HG03521 (cell line): Measurements from ENCODE around the gene FIS1.
"Not testable (repeated sequence)": the region's sequence is repeated elsewhere in the genome, so short reads cannot be mapped to it uniquely, and the experiment has no call there.

Experiments used
- ATAC-seq: cut with Tn5 transposase; IDR thresholded peaks from one replicate; pipeline ENCODE4 v1.9.1; 2021; ENCODE audit warnings: mild to moderate bottlenecking, moderate library complexity; ENCODE audit not compliant: unreplicated experiment

Gene FIS1

DNA sequence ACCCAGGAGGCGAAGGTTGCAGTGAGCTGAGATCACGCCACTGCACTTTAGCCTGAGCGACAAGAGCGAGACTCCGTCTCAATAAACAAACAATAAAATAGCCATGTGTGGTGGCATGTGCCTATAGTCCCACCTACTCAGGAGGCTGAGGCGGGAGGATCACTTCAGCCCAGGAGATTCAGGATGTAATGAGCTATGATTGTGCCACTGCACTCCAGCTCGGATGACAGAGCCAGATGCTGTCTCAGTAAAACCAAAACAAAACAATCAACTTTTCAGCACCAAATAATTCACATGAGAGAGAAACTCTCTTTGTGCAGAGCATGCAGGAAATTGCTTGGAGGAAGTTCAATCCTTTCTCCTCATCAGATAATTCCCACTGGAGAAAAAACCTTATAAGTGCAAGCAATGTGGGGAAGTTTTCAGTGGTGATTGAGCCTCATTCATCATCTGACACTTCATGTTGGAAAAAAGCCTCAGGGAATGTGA lies 13.4 kb upstream of the FIS1 start:
- ATAC-seq, result no peak

- no peak for ATAC-seq
Measured at GRCh38 chr7:101255796-101256195, 10.9 kb upstream of the FIS1 start.

DNA sequence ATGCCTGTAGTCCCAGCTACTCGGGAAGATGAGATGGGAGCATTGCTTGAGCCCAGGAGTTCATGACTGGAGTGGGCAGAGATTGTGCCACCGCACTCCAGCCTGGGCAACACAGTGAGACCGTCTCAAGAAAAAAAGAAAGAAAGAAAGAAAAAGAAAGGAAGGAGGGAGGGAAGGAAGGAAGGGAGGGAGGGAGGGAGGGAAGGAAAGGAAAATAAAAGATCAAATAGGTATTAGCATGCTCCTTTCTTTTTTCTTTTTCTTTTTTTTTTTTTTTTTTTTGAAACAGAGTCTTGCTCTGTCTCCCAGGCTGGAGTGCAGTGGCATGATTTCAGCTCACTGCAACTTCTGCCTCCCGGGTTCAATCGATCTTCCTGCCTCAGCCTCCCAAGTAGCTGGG lies 8.3 kb upstream of the FIS1 start:
- not testable (repeated sequence) for ATAC-seq

DNA sequence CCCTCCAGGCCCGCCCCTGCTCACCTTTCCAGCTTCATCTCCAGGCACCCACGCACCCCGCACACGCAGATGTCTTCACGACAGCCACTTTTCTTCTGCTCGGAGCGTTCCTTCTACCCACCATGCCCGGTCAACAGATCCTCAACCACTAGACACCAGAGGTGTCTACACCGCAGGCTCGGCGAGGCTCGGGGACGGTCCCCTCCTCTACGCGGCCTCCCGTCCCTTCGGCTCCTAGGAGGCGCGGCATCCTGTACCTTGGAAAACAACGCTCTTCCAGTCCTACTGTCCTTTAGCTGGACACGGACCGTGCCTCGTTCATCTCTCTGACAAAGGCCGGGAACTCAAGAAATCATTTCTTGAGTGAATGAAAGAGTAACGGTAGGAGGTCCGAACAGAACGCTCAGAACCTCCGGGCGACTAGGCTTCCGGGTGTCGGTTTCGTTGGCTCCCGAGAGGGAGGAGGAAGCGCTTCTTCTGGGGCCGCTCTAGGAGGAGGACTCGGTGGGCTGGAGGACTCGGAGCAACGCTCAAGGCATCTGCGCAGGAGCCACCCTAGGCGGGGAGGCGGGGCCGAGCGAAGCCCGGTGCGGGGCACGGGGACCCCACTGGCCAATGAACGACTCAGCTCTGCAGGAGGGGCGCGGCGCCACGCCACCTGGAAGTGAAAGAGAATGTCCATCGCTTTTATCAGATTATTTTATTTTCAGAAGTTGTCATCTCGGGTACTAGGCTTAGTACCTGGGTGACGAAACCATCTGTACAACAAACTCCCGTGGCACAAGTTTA lies 7.2 kb upstream of the FIS1 start:
- peak; percentile 97 for ATAC-seq

- no peak for ATAC-seq
Measured at GRCh38 chr7:101250324-101250723, 5.4 kb upstream of the FIS1 start.

DNA sequence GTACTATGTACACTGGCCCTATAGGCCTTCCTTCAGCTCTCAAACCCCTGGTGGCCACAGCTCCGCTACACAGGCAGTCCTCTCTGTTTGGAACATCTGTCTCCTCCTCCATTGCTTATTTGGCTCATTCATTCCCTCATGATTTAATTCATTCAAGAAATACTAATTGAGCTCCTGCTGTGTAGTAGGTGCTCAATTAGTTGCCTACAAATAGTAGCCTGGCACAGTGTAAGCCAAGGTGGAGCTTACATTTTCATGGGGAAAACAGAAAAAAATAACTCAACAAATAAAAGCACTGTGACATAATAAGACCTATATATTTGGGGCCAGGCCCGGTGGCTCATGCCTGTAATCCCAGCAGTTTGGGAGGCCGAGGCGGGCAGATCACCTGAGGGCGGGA lies 3.4 kb upstream of the FIS1 start:
- no peak for ATAC-seq

DNA sequence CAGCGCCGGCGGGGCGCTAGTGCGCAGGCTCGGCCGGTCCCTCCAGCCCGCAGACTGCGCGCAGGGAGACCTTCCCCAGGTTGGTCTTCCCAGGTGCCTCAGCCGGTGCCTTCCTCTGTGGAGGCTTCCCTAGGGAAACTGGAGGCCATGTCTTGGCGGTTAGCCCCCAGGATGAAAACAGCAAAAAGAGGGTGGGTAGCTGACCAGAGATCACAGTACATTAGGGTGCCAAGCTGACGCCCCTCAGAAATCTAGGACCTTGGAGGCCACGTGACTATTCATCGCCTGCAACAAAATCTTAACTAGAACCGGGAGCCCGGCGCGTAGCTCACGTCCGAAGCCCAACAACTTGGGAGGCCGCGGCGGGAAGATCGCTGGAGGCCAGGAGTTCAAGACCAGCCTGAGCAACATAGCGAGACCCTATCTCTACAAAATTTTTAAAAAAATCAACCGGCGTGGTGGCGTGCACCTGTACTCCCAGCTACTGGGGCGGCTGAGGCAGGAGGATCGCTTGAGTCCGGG lies 327 bp upstream of the FIS1 start:
- no peak for ATAC-seq

- ATAC-seq, result no peak
Measured at GRCh38 chr7:101243646-101244374, 1.1 kb downstream of the FIS1 start.

GRCh38 chr7:101241443-101242349 lies 3.2 kb downstream of the FIS1 start:
- ATAC-seq, result no peak

- ATAC-seq, result no peak
Measured at GRCh38 chr7:101241015-101241363, 3.9 kb downstream of the FIS1 start.

DNA sequence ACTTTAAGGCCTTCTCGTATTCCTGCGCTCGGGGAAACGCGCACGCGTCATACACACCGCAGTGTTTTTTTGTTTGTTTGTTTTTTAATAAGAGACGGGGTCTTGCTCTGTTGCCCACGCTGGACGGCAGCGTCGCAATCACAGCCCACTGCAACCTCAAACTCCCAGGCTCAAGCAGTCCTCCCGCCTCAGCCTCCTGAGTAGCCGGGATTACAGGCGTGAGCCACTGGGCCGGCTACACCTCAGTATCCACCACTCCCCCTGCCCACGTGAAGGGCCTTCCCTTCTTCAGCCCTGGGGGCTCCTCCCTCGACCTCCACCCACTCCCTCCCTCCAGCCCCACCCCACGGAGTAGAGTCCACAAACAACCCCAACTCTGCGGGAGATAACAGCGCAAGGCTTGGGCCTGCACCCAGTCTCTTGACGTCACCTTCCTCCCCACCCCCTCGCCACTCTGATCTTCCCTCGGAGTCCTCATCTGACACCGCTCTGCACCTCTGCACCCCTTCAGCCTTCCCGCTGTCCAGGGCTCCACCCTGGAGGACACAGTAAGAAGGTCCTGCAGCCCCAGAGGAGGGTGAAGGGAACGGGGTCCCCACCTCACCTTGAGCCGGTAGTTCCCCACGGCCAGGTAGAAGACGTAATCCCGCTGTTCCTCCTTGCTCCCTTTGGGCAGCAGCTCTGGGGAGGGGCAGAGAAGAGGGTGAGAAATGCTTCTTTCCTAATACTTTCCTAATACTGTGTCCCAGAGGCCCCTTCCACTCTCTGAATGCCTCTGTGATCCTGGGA lies 4.5 kb downstream of the FIS1 start:
- ATAC-seq, result no peak

- no peak for ATAC-seq
Measured at GRCh38 chr7:101239951-101240220, 5.0 kb downstream of the FIS1 start.

DNA sequence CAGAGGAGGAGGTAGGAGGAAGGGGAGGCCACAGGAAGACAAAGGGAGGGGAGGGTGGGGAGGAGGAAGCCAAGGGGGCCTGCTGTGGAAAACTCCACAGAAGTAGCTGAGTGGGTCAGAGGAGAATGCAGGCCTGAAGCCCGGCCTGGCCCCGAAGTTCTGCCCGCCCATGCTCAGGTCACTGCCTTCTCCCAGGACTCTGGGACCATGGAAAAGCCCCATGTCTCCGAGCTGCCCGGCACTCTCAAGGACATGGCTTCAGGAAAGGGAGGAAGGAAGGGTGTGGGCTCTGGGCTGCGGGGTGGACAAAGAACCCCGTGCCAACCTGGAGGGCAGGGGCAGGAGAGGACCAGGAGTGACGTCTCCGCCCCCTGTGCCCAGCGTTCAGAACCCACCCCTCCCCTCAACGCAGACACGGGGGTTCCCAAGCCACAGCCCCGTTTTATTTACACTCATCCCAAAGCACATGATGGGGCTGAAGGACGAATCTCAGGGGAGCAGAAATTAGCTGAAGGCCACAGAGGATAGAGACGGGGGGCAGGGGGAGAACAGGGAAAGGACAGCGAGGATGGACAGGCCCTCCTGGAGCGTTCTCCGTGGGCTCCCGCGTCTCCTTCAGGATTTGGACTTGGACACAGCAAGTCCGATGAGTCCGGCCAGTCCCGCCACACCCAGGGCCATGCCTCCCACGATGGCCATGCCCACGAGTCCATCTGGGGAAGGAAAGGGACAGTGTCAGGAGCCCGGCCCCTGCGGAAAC lies 5.5 kb downstream of the FIS1 start:
- ATAC-seq, result no peak

GRCh38 chr7:101238226-101239182 lies 6.4 kb downstream of the FIS1 start:
- no peak for ATAC-seq

DNA sequence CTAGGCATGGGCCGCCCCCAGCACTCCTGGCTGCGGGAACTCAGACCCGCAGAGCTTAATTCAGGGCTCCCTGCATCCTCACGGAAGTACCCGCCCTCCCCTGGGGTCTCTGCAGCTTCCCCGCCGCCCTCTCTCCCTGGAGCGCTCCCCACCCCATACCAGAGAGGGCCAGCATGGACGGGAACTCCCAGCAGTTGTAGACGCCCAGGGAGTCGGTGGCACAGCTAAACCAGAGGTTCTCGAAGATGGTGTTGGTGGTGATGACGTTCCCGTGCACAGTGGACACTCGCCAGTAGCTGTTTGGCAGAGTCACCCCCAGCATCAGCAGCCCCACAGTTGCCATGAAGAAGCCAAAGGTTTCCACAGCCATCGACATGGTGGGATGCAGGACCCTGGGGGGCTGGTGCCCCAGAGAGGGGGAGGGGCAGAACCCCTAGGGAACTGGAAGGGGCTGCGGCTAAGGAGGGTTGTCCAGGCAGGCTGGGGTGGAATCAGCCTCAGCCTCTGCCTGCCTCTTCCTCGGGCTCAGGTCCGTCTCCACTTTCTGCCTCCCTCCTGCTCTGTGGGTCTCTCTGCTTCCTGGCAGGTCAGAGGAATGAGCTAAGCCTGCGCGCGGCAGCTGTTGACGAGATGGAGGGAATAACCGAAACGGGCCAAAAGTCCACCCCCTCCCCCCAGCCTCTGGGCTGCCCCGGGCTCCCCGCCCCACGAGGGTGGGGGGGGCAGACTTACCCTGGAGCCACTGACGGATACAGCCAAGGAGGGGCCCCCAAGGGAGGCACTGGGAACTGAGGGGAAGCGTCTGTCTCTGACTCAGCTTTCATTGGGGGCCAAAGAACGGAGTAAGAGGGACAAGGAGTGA lies 7.4 kb downstream of the FIS1 start, which contains the start of gene CLDN15:
TSS of gene CLDN15 (minus strand) at position 597 of the 862 bp plus-strand sequence. CDS start at position 376, 221 bp downstream.
- no peak for ATAC-seq

DNA sequence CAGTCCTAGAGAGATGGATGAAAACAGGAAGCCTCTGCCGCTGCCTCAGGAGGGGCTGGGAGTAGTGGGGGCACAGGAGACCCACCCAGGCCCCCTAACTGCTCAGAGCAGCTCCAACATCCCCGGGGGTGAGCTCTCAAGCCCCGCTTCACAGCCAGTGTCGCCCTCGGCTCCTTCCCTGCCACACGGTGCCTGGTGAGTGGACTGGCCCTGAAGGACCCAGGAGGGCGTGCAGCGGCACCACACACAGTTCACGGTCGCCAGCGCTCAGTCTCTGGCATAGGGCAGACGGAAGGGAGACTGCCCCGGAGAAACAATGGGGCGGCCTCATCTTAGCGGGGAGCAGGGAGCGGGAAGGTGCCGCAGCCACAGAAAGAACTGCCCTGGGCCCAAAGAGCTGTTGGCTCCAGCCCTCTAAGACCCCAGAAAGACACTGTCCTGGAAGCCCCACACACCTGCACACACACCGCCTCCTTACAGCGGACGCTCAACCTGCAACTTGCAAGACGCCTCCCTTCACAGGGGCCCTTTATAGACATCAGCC lies 8.5 kb downstream of the FIS1 start:
- no peak for ATAC-seq

- ATAC-seq, result no peak
Measured at GRCh38 chr7:101235522-101235921, 9.4 kb downstream of the FIS1 start.
